A549 (cell line): ENCODE results near the gene FIGN. TPM values are rescaled to one million over a fixed set of nuclear protein-coding genes. Genes with fewer than 3 reads are reported as not detected.

Experiments
- ATAC-seq, 2 experiments: fragments of 200-7000 bp in 1 of 2; fragments of >200 bp in 1 of 2; cut with Nextera tagmentation in 1 of 2; cut with Tn5 transposase in 1 of 2; 3 replicates each; pipeline versions ENCODE4 v1.8.0 to v1.9.1; 2018 to 2020; ENCODE audit warnings: mild to moderate bottlenecking in 1 of 2, moderate library complexity in 1 of 2
- CTCF ChIA-PET: fragments of 300-600 bp; sonication (Branson Sonifier 250); formaldehyde crosslinking; extraction: SDS; loops from one replicate; lab custom pipeline; 2021; ENCODE audit warnings: antibody characterized with exemption, inconsistent platforms; lab: Yijun Ruan, JAX
- POLR2A ChIA-PET: fragments of 350-600 bp; formaldehyde crosslinking; extraction: SDS; loops from one replicate; lab custom pipeline; 2021; ENCODE audit warnings: antibody characterized with exemption, inconsistent platforms; lab: Yijun Ruan, JAX
- DNase-seq, 2 experiments: peaks; one replicate each; pipeline versions ENCODE4 v3.0.0 to v3.0.0-alpha.2; 2011 to 2016; ENCODE audit warnings: low read depth in 1 of 2, low spot score in 1 of 2
- FAIRE-seq: peaks from 2 replicates; lab custom pipeline; 2011; peaks lifted over from hg19 to GRCh38; lab: Jason Lieb, UNC
- H3K27ac ChIP-seq, 2 experiments: fragments of >200 bp; sonication (Bioruptor Twin); formaldehyde crosslinking; 3 replicates each; pipeline ENCODE4 v1.5.1; 2016 to 2017
- H3K4me1 ChIP-seq: fragments of >200 bp; sonication (Bioruptor Twin); formaldehyde crosslinking; 3 replicates; pipeline ENCODE4 v1.6.1; 2016
- H3K4me2 ChIP-seq: fragments of >200 bp; sonication (Bioruptor Twin); formaldehyde crosslinking; 3 replicates; pipeline ENCODE4 v1.6.1; 2016
- H3K4me3 ChIP-seq: fragments of >200 bp; sonication (Bioruptor Twin); formaldehyde crosslinking; 3 replicates; pipeline ENCODE4 v1.5.1; 2016
- H3K9me3 ChIP-seq: fragments of >200 bp; sonication (Bioruptor Twin); formaldehyde crosslinking; 3 replicates; pipeline ENCODE4 v1.6.1; 2016
- CHD2 ChIP-seq: fragments of 150-350 bp; IDR thresholded peaks from 2 replicates; pipeline ENCODE4 v1.6.1; 2014; ENCODE audit warnings: low read length; ENCODE audit not compliant: partially characterized antibody
- CHD4 ChIP-seq: fragments of 200-600 bp; sonication (generic); IDR thresholded peaks from 2 replicates; pipeline ENCODE4 v1.6.1; 2016; ENCODE audit warnings: antibody characterized with exemption, mild to moderate bottlenecking, borderline replicate concordance
- HOXB13 ChIP-seq: fragments of 250-450 bp; sonication (Bioruptor Pico); IDR thresholded peaks from 2 replicates; pipeline ENCODE4 v1.5.0; 2020; ENCODE audit warnings: low read depth, mild to moderate bottlenecking, moderate library complexity
- JUN ChIP-seq, 2 experiments: fragments of >200 bp; sonication (Bioruptor Twin); formaldehyde crosslinking; IDR thresholded peaks; 2 replicates in 1 of 2; 3 replicates in 1 of 2; pipeline ENCODE4 v1.6.1; 2016 to 2017
- JUNB ChIP-seq: fragments of >200 bp; sonication (Bioruptor Twin); formaldehyde crosslinking; IDR thresholded peaks from 2 replicates; pipeline ENCODE4 v1.6.1; 2016
- PHF8 ChIP-seq: fragments of 200-600 bp; sonication (generic); IDR thresholded peaks from 2 replicates; pipeline ENCODE4 v1.6.1; 2016; ENCODE audit warnings: low read depth, mild to moderate bottlenecking, antibody characterized with exemption, moderate library complexity, borderline replicate concordance
- POLR2A ChIP-seq: IDR thresholded peaks from 2 replicates; pipeline ENCODE4 v1.6.1; 2012; ENCODE audit warnings: mild to moderate bottlenecking, low read length
- SMC3 ChIP-seq: fragments of >200 bp; sonication (Bioruptor Twin); formaldehyde crosslinking; IDR thresholded peaks from 3 replicates; pipeline ENCODE4 v1.6.1; 2018; ENCODE audit warnings: inconsistent platforms
- TFCP2L1 ChIP-seq: fragments of 250-450 bp; sonication (Bioruptor Pico); IDR thresholded peaks from 2 replicates; pipeline ENCODE4 v1.5.0; 2021; ENCODE audit warnings: mild to moderate bottlenecking
- WGBS: methylation state at CpG from one replicate; pipeline ENCODE4 v1.1.6; 2017; ENCODE audit errors: missing lambda C conversion rate; 5-methylcytosine and 5-hydroxymethylcytosine counted together
- polyA plus RNA-seq, 4 experiments: library from polyadenylated mRNA; depleted of rRNA in 3 of 4; stranded (reverse); fragments of >200 nt; fragmentation: RNase III in 1 of 4; extraction: RNeasy Plus Mini Kit Qiagen cat#74134 plus additional on column Dnase treatment in 1 of 4; gene quantifications; 2 replicates in 3 of 4; 3 replicates in 1 of 4; pipeline ENCODE4 v1.2.3, GENCODE V29; 2011 to 2017
- TF ChIP-seq, protein P1 (sequence below): IDR thresholded peaks from 2 replicates; pipeline ENCODE4 v1.6.1; 2012; ENCODE audit warnings: low read depth, borderline replicate concordance
- TF ChIP-seq, protein P2 (sequence below): fragments of 150-350 bp; IDR thresholded peaks from 2 replicates; pipeline ENCODE4 v1.6.1; 2014; ENCODE audit warnings: low read depth, mild to moderate bottlenecking, low read length
- TF ChIP-seq, protein P3 (sequence below): fragments of >200 bp; sonication (Bioruptor Twin); formaldehyde crosslinking; IDR thresholded peaks from 2 replicates; pipeline ENCODE4 v1.6.1; 2016
- TF ChIP-seq, protein P4 (sequence below): fragments of >200 bp; sonication (Bioruptor Twin); formaldehyde crosslinking; IDR thresholded peaks from 3 replicates; pipeline ENCODE4 v1.5.1; 2016
- TF ChIP-seq, protein P5 (sequence below): fragments of 200-600 bp; sonication (generic); IDR thresholded peaks from 2 replicates; pipeline ENCODE4 v1.6.1; 2016; ENCODE audit warnings: antibody characterized with exemption, mild to moderate bottlenecking, moderate library complexity

Gene FIGN
- polyA plus RNA-seq, 2 of the 4 experiments (the other 2 are of a cell fraction) = 1.9 to 3.8 TPM

DNA sequence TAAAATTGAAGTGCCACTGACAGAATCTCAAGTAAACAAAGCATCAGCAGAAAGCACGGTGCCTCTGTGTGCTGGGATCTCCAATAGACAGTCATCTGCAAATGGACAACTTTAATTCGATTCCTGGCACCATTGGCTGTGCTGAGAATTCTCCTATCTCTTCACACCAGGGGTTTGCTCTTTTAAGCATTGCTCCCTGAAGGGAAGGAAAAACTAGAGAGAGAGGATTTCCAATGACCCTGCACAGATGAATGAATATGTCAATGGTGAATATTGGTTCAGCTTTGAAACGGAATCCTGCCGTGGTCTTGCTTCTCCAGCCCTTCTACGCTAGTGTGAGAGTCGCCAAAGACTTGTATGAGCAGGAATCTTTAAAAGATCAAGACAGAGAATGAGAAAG is 97.9 kb downstream of the FIGN start:
- ATAC-seq (no peak), FAIRE-seq (no peak), DNase-seq (no peak)
- TF ChIP-seq SMC3 (no peak), POLR2A (no peak), CHD4 (no peak), TFCP2L1 (CRISPR knock-in tag) (no peak)
- TF ChIP-seq, protein P1, sequence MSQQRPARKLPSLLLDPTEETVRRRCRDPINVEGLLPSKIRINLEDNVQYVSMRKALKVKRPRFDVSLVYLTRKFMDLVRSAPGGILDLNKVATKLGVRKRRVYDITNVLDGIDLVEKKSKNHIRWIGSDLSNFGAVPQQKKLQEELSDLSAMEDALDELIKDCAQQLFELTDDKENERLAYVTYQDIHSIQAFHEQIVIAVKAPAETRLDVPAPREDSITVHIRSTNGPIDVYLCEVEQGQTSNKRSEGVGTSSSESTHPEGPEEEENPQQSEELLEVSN = no peak
- TF ChIP-seq, protein P2, sequence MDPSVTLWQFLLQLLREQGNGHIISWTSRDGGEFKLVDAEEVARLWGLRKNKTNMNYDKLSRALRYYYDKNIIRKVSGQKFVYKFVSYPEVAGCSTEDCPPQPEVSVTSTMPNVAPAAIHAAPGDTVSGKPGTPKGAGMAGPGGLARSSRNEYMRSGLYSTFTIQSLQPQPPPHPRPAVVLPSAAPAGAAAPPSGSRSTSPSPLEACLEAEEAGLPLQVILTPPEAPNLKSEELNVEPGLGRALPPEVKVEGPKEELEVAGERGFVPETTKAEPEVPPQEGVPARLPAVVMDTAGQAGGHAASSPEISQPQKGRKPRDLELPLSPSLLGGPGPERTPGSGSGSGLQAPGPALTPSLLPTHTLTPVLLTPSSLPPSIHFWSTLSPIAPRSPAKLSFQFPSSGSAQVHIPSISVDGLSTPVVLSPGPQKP = no peak
- 92% methylated on average over 6 of the region's 6 CpGs for WGBS
- Histone ChIP-seq H3K4me2 (no peak overlapping the region), H3K27ac (no peak overlapping the region), H3K4me3 (no peak overlapping the region), H3K4me1 (no peaks in the 10 kb centered on the region), H3K9me3 (no peaks in the 10 kb centered on the region)
- POLR2A ChIA-PET = no interaction called here
- CTCF ChIA-PET = no interaction called here

DNA sequence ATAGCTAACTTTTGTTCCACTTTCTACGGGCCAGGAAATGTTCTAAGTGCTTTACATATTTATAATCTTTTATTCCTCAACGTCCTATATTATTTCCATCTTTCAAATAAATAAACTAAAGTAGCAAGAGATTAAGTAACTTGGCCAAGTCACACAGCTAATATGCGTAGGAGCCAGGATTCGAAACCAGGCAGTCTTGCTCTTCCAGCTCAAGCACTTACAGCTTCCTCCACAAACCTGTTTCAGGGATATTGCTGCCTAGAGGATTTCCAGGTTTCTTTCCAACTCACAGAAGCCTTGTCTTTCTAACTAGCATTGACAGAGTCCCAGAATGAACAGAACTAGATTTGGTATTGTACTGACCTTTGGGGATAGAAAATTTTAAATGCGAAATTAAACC is 102.5 kb downstream of the FIGN start:
- Histone ChIP-seq H3K4me3 (no peak overlapping the region), H3K27ac (no peak overlapping the region), H3K9me3 (no peaks in the 10 kb centered on the region), H3K4me2 (no peak overlapping the region), H3K4me1 (no peaks in the 10 kb centered on the region)
- no peak for FAIRE-seq
- 89% methylated on average over 5 of the region's 5 CpGs for WGBS
- ATAC-seq = no peak
- DNase-seq = no peak
- CTCF ChIA-PET = interaction anchor here (0.6 to 1.3 kb wide), 3 partner anchors 10 to 64 kb away, joined by 3 to 5 read pairs (median 3); no protein-coding TSS in a partner anchor
- no peak for TF ChIP-seq JUNB
- TF ChIP-seq, protein P3, sequence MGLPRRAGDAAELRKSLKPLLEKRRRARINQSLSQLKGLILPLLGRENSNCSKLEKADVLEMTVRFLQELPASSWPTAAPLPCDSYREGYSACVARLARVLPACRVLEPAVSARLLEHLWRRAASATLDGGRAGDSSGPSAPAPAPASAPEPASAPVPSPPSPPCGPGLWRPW = no peak
- TF ChIP-seq HOXB13 (CRISPR knock-in tag) = no peak
- no peak for TF ChIP-seq PHF8
- no peak for TF ChIP-seq JUN (IDR thresholded peaks at IDR 0.05)
- TF ChIP-seq, protein P4, sequence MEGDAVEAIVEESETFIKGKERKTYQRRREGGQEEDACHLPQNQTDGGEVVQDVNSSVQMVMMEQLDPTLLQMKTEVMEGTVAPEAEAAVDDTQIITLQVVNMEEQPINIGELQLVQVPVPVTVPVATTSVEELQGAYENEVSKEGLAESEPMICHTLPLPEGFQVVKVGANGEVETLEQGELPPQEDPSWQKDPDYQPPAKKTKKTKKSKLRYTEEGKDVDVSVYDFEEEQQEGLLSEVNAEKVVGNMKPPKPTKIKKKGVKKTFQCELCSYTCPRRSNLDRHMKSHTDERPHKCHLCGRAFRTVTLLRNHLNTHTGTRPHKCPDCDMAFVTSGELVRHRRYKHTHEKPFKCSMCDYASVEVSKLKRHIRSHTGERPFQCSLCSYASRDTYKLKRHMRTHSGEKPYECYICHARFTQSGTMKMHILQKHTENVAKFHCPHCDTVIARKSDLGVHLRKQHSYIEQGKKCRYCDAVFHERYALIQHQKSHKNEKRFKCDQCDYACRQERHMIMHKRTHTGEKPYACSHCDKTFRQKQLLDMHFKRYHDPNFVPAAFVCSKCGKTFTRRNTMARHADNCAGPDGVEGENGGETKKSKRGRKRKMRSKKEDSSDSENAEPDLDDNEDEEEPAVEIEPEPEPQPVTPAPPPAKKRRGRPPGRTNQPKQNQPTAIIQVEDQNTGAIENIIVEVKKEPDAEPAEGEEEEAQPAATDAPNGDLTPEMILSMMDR = no peak
- no peak for TF ChIP-seq CHD2
- POLR2A ChIA-PET = no interaction called here

DNA sequence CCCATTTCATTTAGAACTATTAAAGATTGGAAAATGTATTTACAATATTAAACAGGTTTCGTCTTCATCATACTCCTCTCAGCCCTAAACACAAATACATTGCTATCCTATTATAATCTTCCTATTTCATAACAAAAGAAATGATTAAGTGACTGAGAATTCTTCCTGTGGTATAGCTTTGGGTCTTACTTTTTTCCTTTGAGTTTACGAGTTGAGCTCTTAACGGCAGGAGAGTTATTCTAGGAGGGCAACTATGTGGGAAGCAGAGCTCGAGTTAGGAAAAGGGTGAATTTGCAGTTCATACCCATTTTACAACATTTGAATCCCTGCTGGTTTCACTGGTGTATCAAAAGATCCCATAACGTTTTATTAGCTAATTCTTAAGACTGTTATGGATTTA is 105.0 kb downstream of the FIGN start:
- CTCF ChIA-PET = interaction anchor here (1.0 kb wide), 1 partner anchor 16 kb away, joined by 4 read pairs; no protein-coding TSS in a partner anchor
- WGBS = 69% methylated on average over 5 of the region's 5 CpGs
- DNase-seq (no peak), FAIRE-seq (no peak), ATAC-seq (no peak)
- Histone ChIP-seq H3K4me2 (no peak overlapping the region), H3K9me3 (no peaks in the 10 kb centered on the region), H3K27ac (no peak overlapping the region), H3K4me1 (peaks cover 10% of the 10 kb centered on the region; the same call in 1 of the 3 replicates), H3K4me3 (no peak overlapping the region)
- TF ChIP-seq, protein P5, sequence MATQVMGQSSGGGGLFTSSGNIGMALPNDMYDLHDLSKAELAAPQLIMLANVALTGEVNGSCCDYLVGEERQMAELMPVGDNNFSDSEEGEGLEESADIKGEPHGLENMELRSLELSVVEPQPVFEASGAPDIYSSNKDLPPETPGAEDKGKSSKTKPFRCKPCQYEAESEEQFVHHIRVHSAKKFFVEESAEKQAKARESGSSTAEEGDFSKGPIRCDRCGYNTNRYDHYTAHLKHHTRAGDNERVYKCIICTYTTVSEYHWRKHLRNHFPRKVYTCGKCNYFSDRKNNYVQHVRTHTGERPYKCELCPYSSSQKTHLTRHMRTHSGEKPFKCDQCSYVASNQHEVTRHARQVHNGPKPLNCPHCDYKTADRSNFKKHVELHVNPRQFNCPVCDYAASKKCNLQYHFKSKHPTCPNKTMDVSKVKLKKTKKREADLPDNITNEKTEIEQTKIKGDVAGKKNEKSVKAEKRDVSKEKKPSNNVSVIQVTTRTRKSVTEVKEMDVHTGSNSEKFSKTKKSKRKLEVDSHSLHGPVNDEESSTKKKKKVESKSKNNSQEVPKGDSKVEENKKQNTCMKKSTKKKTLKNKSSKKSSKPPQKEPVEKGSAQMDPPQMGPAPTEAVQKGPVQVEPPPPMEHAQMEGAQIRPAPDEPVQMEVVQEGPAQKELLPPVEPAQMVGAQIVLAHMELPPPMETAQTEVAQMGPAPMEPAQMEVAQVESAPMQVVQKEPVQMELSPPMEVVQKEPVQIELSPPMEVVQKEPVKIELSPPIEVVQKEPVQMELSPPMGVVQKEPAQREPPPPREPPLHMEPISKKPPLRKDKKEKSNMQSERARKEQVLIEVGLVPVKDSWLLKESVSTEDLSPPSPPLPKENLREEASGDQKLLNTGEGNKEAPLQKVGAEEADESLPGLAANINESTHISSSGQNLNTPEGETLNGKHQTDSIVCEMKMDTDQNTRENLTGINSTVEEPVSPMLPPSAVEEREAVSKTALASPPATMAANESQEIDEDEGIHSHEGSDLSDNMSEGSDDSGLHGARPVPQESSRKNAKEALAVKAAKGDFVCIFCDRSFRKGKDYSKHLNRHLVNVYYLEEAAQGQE = no peak
- POLR2A ChIA-PET = no interaction called here
